ENCODE results near the gene UNC13B.

Gene UNC13B

GRCh38 chr9:35280399-35280798 is 118.6 kb downstream of the UNC13B start:
- no peak for DNase-seq

DNA sequence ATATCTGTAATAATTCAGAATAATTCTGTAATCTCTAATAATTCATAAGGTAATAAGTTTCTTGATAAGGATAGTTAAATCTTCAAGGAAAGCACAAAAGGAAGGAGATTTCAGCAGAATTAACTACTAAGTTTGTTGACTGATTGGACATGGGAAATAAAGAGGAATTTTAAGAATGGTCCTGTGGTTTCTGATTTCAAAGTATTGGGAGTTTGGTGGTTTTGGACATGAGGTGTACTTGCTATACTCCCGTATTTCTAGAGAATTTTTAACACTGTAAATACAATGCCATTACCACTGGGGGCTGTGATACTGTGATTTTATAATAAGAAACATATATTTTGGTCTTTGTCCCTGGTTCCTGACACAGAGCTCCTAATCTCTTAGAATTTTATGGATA is 123.9 kb downstream of the UNC13B start:
- no peak for DNase-seq

GRCh38 chr9:35286381-35286780 is 124.6 kb downstream of the UNC13B start:
- DNase-seq = no peak

GRCh38 chr9:35287987-35288632 is 126.3 kb downstream of the UNC13B start:
- no peak for DNase-seq

DNA sequence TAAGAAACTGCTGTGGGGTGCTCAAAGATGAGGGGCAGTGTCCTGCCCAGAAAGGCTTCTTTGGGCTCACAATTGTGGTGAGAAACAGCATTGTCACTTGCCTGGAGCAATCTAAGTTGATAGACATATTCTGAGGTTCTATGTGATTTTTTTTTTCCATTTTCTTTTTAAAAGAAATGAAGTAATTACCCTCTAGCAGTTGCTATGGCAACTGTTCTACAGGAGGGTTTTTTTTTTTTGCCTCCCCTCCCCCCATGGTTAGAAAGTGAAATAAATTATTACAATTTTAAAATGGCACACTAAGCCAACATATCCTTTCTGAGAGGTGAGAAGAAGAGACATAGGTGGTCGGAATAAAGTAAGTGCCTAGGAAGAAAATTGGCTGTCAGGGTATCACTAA is 127.0 kb downstream of the UNC13B start:
- no peak for DNase-seq

- no peak for DNase-seq
These were observed 131.7 kb downstream of the UNC13B start for GRCh38 chr9:35293376-35293964.

GRCh38 chr9:35294066-35294465 is 132.3 kb downstream of the UNC13B start:
- no peak for DNase-seq

GRCh38 chr9:35294556-35294955 is 132.7 kb downstream of the UNC13B start:
- DNase-seq = no peak

- DNase-seq = no peak
These were observed 133.7 kb downstream of the UNC13B start for GRCh38 chr9:35295369-35296036.

GRCh38 chr9:35303567-35303966 is 141.8 kb downstream of the UNC13B start:
- DNase-seq = no peak

- DNase-seq = no peak
These were observed 144.5 kb downstream of the UNC13B start for GRCh38 chr9:35306283-35306682.

DNA sequence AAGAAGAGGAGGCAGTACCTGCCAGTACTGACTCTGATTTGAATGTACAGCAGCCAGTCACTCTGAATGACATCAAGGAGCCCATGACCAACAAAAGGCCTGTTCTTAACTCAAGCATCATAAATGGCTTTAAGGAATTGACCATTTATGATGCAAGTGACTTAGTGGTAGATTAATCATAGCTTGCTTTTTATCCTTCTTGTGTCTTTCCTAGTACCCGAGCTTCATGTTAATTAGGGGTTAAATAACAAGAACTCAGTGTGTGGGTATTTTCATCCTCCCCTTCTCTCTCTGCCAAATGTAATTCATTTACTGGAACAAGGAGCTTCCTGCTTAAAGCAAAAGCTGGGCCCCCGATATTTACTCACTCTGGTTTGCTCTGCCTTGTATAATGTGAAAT is 146.5 kb downstream of the UNC13B start:
- no peak for DNase-seq

- no peak for DNase-seq
These were observed 150.3 kb downstream of the UNC13B start for GRCh38 chr9:35311891-35312639.

DNA sequence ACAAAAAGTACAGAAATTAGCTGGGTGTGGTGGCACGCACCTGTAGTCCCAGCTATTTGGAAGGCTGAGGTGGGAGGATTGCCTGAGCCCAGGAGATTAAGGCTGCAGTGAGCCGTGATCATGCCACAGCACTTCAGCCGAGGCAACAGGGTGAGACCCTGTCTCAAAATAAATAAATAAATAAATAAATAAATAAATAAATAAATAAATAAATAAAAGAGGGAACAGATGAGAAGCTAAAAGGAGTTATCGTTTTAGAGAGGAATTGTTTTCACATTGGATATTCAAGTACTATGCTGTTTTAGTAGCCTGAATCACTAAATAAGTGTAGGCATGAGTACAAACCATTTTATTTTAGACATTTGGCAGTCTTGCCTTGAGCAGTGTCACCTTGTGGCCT is 151.7 kb downstream of the UNC13B start:
- no peak for DNase-seq

DNA sequence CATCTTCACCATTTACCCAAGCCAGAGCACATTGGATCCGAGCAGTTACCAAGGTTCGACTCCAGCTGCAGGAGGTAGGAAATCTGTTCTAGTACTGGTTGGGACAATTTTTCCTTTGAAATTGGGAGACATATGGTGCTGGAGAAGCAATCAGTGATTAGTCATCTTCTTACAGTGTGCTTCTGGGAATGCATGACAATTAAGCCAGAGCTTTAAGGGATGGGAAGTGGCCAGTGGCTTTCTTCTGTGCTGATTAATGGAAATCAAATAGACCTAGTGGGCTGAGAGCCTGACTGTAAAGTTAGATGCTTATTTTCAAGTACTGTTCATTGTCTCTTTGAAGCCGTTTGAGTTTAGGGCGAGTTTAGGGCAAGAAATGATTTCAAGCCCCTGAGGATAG is 152.1 kb downstream of the UNC13B start:
- DNase-seq = no peak

GRCh38 chr9:35318741-35319140 is 156.9 kb downstream of the UNC13B start:
- no peak for DNase-seq

- DNase-seq = no peak
These were observed 160.5 kb downstream of the UNC13B start for GRCh38 chr9:35322075-35322885.

DNA sequence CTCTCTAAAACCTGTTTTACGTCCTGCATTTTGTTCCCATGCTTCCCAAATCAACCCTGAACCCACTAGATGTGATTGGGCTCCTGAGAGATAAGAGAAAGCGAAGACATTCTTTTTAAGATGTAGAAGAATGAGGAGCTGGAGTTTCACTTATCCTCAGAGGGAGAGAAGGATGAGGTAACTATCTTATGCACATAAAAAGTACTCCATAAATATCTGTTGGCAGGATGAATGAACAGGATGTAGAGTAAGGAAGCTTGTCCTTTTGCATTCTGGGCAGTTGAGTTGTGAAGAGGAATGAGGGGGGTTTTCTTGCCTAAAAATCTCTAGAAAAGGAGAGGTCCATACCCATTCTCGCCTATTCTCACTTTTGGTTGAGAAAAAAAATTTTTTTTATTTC is 163.2 kb downstream of the UNC13B start:
- no peak for DNase-seq

- no peak for DNase-seq
These were observed 171.7 kb downstream of the UNC13B start for GRCh38 chr9:35333551-35333950.

GRCh38 chr9:35335164-35335563 is 173.4 kb downstream of the UNC13B start:
- no peak for DNase-seq

GRCh38 chr9:35338086-35338485 is 176.3 kb downstream of the UNC13B start:
- no peak for DNase-seq

GRCh38 chr9:35338561-35339274 is 176.9 kb downstream of the UNC13B start:
- no peak for DNase-seq
